ENCODE data around the gene CBX5. TPM values are rescaled to one million over a fixed set of nuclear protein-coding genes. Genes with fewer than 3 reads are reported as not detected.

CBX5 gene
- total RNA-seq, 4 donors from 2014 or later, result 20.9 to 38.8 (median 25.3) TPM

DNA sequence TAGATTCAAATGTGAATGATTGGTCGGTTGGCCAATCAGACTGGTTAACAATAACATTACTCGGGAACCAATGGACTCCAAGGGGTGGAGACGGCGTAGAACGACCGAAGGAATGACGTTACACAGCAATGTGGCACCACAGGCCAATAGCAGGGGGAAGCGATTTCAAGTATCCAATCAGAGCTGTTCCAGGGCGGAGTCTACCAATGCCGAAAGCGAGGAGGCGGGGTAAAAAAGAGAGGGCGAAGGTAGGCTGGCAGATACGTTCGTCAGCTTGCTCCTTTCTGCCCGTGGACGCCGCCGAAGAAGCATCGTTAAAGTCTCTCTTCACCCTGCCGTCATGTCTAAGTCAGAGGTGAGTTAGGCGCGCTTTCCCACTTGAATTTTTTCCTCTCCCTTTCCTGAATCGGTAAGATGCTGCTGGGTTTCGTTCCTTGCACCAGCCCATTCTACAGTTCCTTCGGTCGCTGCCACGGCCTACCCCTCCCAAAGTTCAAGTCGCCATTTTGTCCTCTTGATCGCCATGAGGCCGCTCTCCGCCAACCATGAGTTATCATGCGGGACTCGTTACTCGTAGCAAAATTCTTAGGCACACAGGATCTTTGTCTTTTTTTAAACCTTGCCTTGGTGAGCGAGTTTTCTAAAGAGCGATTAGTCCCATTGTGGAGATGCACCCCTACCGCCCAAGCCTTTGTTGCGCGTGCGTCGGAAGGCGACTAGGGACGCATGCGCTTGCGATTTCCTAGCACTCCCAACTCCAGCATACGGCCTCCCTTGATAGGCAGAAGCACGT, 742 bp upstream of the CBX5 start, which contains the start of gene HNRNPA1:
Gene HNRNPA1 (plus strand): TSS at position 259 of the 793 bp plus-strand sequence. CDS start 82 bp downstream, at position 341.
- DNase-seq (ENCODE audit: low spot score) (peak; percentile 79), ATAC-seq (ENCODE audit: low FRiP score) (peak; percentile 94)
- no peak for TF ChIP-seq CTCF (IDR thresholded peaks at IDR 0.05)

GRCh38 chr12:54279227-54279631, 693 bp downstream of the CBX5 start:
- DNase-seq (ENCODE audit: low spot score), result no peak
- no peak for ATAC-seq (ENCODE audit: low FRiP score)
- TF ChIP-seq CTCF (IDR thresholded peaks at IDR 0.05), result no peak

GRCh38 chr12:54277823-54278276, 2.1 kb downstream of the CBX5 start:
- ATAC-seq (ENCODE audit: low FRiP score), result no peak
- no peak for DNase-seq (ENCODE audit: low spot score)
- TF ChIP-seq CTCF (IDR thresholded peaks at IDR 0.05), result no peak

DNA sequence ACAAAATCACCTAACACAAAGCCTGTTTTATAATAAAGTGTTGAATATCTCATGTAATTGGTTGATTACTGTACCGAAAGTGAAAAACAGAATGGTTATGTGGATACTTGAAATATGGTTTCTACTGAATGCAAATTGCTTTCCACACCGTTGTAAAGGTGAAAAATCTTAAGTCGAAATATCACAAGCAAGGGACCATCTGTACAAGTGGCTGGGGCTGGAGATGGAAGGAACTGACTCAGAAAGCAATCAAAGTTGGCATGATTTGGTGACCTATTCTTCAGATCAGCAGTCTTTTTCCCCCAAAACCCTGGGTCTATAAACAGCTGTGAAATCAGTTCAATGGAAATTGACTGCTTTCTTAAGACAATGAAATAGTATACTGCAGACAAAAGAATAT, 3.6 kb downstream of the CBX5 start:
- ATAC-seq (ENCODE audit: low FRiP score) (no peak), DNase-seq (ENCODE audit: low spot score) (no peak)
- TF ChIP-seq CTCF (IDR thresholded peaks at IDR 0.05), result no peak

DNA sequence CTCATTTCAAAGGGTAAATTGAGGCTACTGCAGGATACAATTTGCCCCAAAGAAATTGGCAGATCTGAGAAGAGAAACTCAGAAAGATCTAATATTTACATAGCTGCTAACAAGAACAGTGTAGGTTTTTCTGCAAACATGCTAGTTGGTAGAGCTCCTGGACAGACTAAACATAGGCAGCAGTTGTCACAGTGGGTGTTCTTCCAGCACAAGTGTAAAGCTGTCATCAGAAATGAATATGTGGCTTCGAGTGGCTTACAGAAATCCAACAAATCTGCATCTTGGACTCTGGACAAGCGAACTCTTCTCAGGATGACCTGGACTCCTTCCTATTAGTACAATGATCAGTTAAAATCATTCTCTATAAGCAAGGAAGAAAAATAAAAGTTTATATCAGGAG, 5.9 kb downstream of the CBX5 start:
- no peak for ATAC-seq (ENCODE audit: low FRiP score)

DNA sequence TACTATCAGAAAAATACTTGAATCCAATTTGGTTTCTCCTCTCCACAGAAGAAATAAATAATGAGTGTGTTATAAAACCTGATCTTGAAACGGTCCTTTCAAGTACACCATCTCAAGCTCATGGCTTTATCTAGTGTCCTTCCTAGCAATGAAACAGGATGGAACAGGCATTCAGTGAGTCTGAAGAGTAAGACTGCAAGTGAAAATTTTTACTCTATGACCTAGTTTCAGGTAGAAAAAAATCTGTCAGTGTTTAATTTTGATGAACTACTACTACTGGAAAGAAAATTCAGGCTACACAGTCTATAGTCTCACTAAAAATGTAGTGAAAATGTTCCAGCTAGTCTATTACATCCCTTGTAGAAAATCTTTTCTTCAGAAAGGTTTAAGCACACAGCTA, 7.7 kb downstream of the CBX5 start:
- TF ChIP-seq CTCF (IDR thresholded peaks at IDR 0.05), result no peak
- no peak for DNase-seq (ENCODE audit: low spot score)
- no peak for ATAC-seq (ENCODE audit: low FRiP score)

More for the DNA sequence above, 5.9 kb downstream of the CBX5 start:
- no peak for TF ChIP-seq CTCF (IDR thresholded peaks at IDR 0.05)
- no peak for DNase-seq (ENCODE audit: low spot score)

- TF ChIP-seq CTCF (IDR thresholded peaks at IDR 0.05), result no peak
- ATAC-seq (ENCODE audit: low FRiP score), result no peak
- DNase-seq (ENCODE audit: low spot score), result no peak
Measured at GRCh38 chr12:54270345-54270744, 9.6 kb downstream of the CBX5 start.
